HepG2 (cell line): ENCODE measurements around the gene TBXAS1. TPM values are rescaled to one million over a fixed set of nuclear protein-coding genes. Genes with fewer than 3 reads are reported as not detected.

Experiments
- ATAC-seq: fragments of 200-7000 bp; cut with Tn5 transposase; 3 replicates; pipeline ENCODE4 v1.9.1; 2020; ENCODE audit warnings: mild to moderate bottlenecking, moderate library complexity
- BruUV-seq: library from RNA; stranded (reverse); fragments of 400-500 nt; replicated peaks from 2 replicates; lab custom pipeline; 2021; lab: Mats Ljungman, UMichigan
- CTCF ChIA-PET: fragments of 300-600 bp; formaldehyde crosslinking; extraction: SDS; loops from one replicate; lab custom pipeline; 2021; ENCODE audit warnings: low total read pairs, inconsistent platforms, low intra/inter-chr PET ratio; lab: Yijun Ruan, JAX
- POLR2A ChIA-PET: fragments of 350-600 bp; sonication (Branson Sonifier 250); formaldehyde crosslinking; loops from one replicate; lab custom pipeline; 2020; ENCODE audit warnings: antibody characterized with exemption, inconsistent platforms; lab: Yijun Ruan, JAX
- DNase-seq: peaks from one replicate; pipeline ENCODE4 v3.0.0-alpha.2; 2015; ENCODE audit warnings: low spot score
- FAIRE-seq: peaks from 3 replicates; lab custom pipeline; 2011; peaks lifted over from hg19 to GRCh38; lab: Jason Lieb, UNC
- H2AFZ ChIP-seq: one replicate; pipeline ENCODE4 v1.6.1; 2011; ENCODE audit warnings: low read length, inconsistent platforms
- H3K27ac ChIP-seq: fragments of 300-600 bp; 3 replicates; pipeline ENCODE4 v1.8.0; 2011; ENCODE audit warnings: mixed run types, mild to moderate bottlenecking, mixed read lengths, low read length, inconsistent platforms; ENCODE audit not compliant: insufficient read depth; ENCODE audit errors: extremely low read length
- H3K27me3 ChIP-seq, 2 experiments: fragments of 200-600 bp in 1 of 2; 2 replicates in 1 of 2; 3 replicates in 1 of 2; pipeline versions ENCODE4 v1.6.0 to v1.8.0; 2011; ENCODE audit warnings: low read length in 2 of 2, mild to moderate bottlenecking in 2 of 2, moderate library complexity in 2 of 2, inconsistent platforms in 1 of 2; ENCODE audit not compliant: insufficient read depth in 2 of 2, control insufficient read depth in 1 of 2
- H3K36me3 ChIP-seq, 2 experiments: fragments of 200-600 bp in 1 of 2; replicated peaks in 1 of 2; 2 replicates in 1 of 2; 3 replicates in 1 of 2; pipeline versions ENCODE4 v1.5.1 to v1.8.0; 2011; ENCODE audit warnings: low read length in 2 of 2, inconsistent platforms in 1 of 2; ENCODE audit not compliant: insufficient read depth in 2 of 2, control insufficient read depth in 1 of 2
- H3K4me1 ChIP-seq: 2 replicates; pipeline ENCODE4 v1.5.1; 2012; ENCODE audit warnings: low read length, inconsistent platforms; ENCODE audit not compliant: insufficient read depth
- H3K4me2 ChIP-seq: 2 replicates; pipeline ENCODE4 v1.6.0; 2011; ENCODE audit warnings: low read depth, low read length, inconsistent platforms
- H3K4me3 ChIP-seq, 3 experiments: fragments of 200-600 bp in 1 of 3; sonication (generic), shearing (Covaris generic) in 1 of 3; replicated peaks in 1 of 3; 2 replicates each; pipeline ENCODE4 v1.5.1; 2011 to 2016; ENCODE audit warnings: low read length in 3 of 3, inconsistent platforms in 2 of 3, low read depth in 2 of 3, mild to moderate bottlenecking in 2 of 3, control low read depth in 1 of 3, mixed read lengths in 1 of 3; ENCODE audit not compliant: insufficient read depth in 1 of 3
- H3K79me2 ChIP-seq: one replicate; pipeline ENCODE4 v1.6.1; 2011; ENCODE audit warnings: low read length, inconsistent platforms; ENCODE audit not compliant: insufficient read depth
- H3K9ac ChIP-seq: 2 replicates; pipeline ENCODE4 v1.6.0; 2011; ENCODE audit warnings: mild to moderate bottlenecking, low read depth, low read length, inconsistent platforms; ENCODE audit not compliant: insufficient read depth
- H3K9me3 ChIP-seq: 2 replicates; pipeline ENCODE4 v1.5.1; 2012; ENCODE audit warnings: mild to moderate bottlenecking, low read length
- H4K20me1 ChIP-seq: 2 replicates; pipeline ENCODE4 v1.6.0; 2011; ENCODE audit warnings: inconsistent platforms, mild to moderate bottlenecking, low read length, moderate library complexity; ENCODE audit not compliant: insufficient read depth
- BHLHE40 ChIP-seq: IDR thresholded peaks from 2 replicates; pipeline ENCODE4 v1.6.1; 2011; ENCODE audit warnings: low read length, improper control_type of control experiment
- ELF1 ChIP-seq: sonication (generic); formaldehyde crosslinking; IDR thresholded peaks from 2 replicates; pipeline ENCODE4 v1.4.0; 2020; ENCODE audit warnings: missing genetic modification reagents
- KIAA2018 ChIP-seq: sonication (generic); formaldehyde crosslinking; IDR thresholded peaks from 2 replicates; pipeline ENCODE4 v1.5.0; 2020; ENCODE audit warnings: mild to moderate bottlenecking, missing genetic modification reagents, borderline replicate concordance
- PAF1 ChIP-seq: IDR thresholded peaks from 2 replicates; pipeline ENCODE4 v1.6.1; 2016; ENCODE audit warnings: missing genetic modification reagents, missing compliant biosample characterization
- PAWR ChIP-seq: sonication (generic); formaldehyde crosslinking; IDR thresholded peaks from 2 replicates; pipeline ENCODE4 v1.4.0; 2020; ENCODE audit warnings: missing genetic modification reagents, mild to moderate bottlenecking, borderline replicate concordance
- PBX3 ChIP-seq: sonication (generic); formaldehyde crosslinking; IDR thresholded peaks from 2 replicates; pipeline ENCODE4 v1.8.1; 2023; ENCODE audit warnings: missing genetic modification reagents, inconsistent platforms, borderline replicate concordance
- REXO4 ChIP-seq: sonication (generic); formaldehyde crosslinking; IDR thresholded peaks from 2 replicates; pipeline ENCODE4 v1.8.0; 2022; ENCODE audit warnings: missing genetic modification reagents, mild to moderate bottlenecking, borderline replicate concordance
- SALL1 ChIP-seq: sonication (generic); formaldehyde crosslinking; IDR thresholded peaks from 2 replicates; pipeline ENCODE4 v1.8.0; 2022; ENCODE audit warnings: mild to moderate bottlenecking, missing genetic modification reagents
- SALL2 ChIP-seq: sonication (generic); formaldehyde crosslinking; IDR thresholded peaks from 2 replicates; pipeline ENCODE4 v1.8.1; 2023; ENCODE audit warnings: mild to moderate bottlenecking, missing genetic modification reagents, inconsistent platforms
- SNAI1 ChIP-seq: sonication (generic); formaldehyde crosslinking; IDR thresholded peaks from 2 replicates; pipeline ENCODE4 v1.5.0; 2020; ENCODE audit warnings: mild to moderate bottlenecking, missing genetic modification reagents, borderline replicate concordance
- STAT5B ChIP-seq: sonication (generic); formaldehyde crosslinking; IDR thresholded peaks from 2 replicates; pipeline ENCODE4 v1.4.0; 2020; ENCODE audit warnings: missing genetic modification reagents
- ZFY ChIP-seq: sonication (generic); formaldehyde crosslinking; IDR thresholded peaks from 2 replicates; pipeline ENCODE4 v1.4.0; 2020; ENCODE audit warnings: missing genetic modification reagents
- ZNF205 ChIP-seq: IDR thresholded peaks from 2 replicates; pipeline ENCODE4 v1.6.1; 2018; ENCODE audit warnings: missing biosample characterization, missing genetic modification reagents
- ZNF772 ChIP-seq: sonication (generic); formaldehyde crosslinking; IDR thresholded peaks from 2 replicates; pipeline ENCODE4 v1.5.0; 2020; ENCODE audit warnings: mild to moderate bottlenecking, missing genetic modification reagents
- in situ Hi-C: cut with HindIII; loops from 2 replicates; pipeline ENCODE4 v1.10.0; 2017; ENCODE audit warnings: low pct_unique_long_range_greater_than_20kb; ENCODE audit not compliant: extremely low pct_ligation_motif_present
- intact Hi-C: fragments of 100-400 bp; cut with micrococcal nuclease; formaldehyde crosslinking; loops from one replicate; pipeline ENCODE4 v1.10.0; 2022; ENCODE audit not compliant: unreplicated experiment
- polyA plus RNA-seq, 8 experiments: library from polyadenylated mRNA; depleted of rRNA in 3 of 8; stranded (reverse) in 7 of 8; unstranded in 1 of 8; fragments of >200 nt; fragmentation: Illumina TruSeq in 4 of 8; extraction: Trizol in 4 of 8; gene quantifications; 2 replicates each; pipeline versions ENCODE4 v1.2.1 to v1.2.3, GENCODE V29; 2011 to 2016; ENCODE audit warnings: low read depth in 4 of 8, missing spikeins in 1 of 8, mixed read lengths in 1 of 8; ENCODE audit not compliant: insufficient read depth in 1 of 8
- total RNA-seq, 5 experiments: library from RNA; depleted of rRNA; stranded (reverse); fragments of >200 nt; fragmentation: Illumina TruSeq; extraction: Trizol; gene quantifications; 2 replicates each; pipeline ENCODE4 v1.2.3, GENCODE V29; 2016; ENCODE audit warnings: low read depth in 1 of 5

Gene TBXAS1
- total and polyA plus RNA-seq, 2 of the 13 experiments (the other 11 are each of a cell fraction or from before 2014, with no cell fraction given): 4.0 to 4.9 TPM

GRCh38 chr7:139906879-139907278 lies 77.8 kb downstream of the TBXAS1 start (continued):
- TF ChIP-seq KIAA2018 (CRISPR knock-in tag): no peak
- TF ChIP-seq PBX3 (CRISPR knock-in tag): no peak

- no peak for FAIRE-seq
- Histone ChIP-seq H3K27ac (no peak overlapping the region), H4K20me1 (no peaks in the 10 kb centered on the region), H3K79me2 (no peaks in the 10 kb centered on the region), H3K9ac (no peak overlapping the region), H3K9me3 (peaks cover 12% of the 10 kb centered on the region), H2AFZ (no peak overlapping the region), H3K4me2 (no peak overlapping the region), H3K4me1 (no peaks in the 10 kb centered on the region), H3K27me3 (no peaks in the 10 kb centered on the region), H3K36me3 (no peaks in the 10 kb centered on the region), H3K4me3 (no peak overlapping the region)
- no TSS peak for BruUV-seq
- ChIA-PET CTCF (no interaction called here), POLR2A (no interaction called here)
- in situ Hi-C loops: no loop called here
- no peak for DNase-seq
- intact Hi-C loops: no loop called here
- no peak for ATAC-seq
- TF ChIP-seq SALL2 (no peak), STAT5B (CRISPR knock-in tag) (no peak), REXO4 (CRISPR knock-in tag) (no peak), ZNF772 (CRISPR knock-in tag) (no peak), SALL1 (CRISPR knock-in tag) (no peak), PAWR (no peak), ZNF205 (CRISPR knock-in tag) (no peak), BHLHE40 (no peak), ZFY (no peak), PAF1 (CRISPR knock-in tag) (no peak), ELF1 (no peak), SNAI1 (no peak)
These were observed 79.7 kb downstream of the TBXAS1 start for GRCh38 chr7:139908792-139909191.
